CD4-positive, alpha-beta T cell (primary cell): ENCODE measurements around the gene SV2A. TPM values are rescaled to one million over a fixed set of nuclear protein-coding genes. Genes with fewer than 3 reads are reported as not detected.

Experiments
- ATAC-seq: fragments of 200-7000 bp; cut with Tn5 transposase; one replicate; pipeline ENCODE4 v1.10.0; 2022; ENCODE audit warnings: mild to moderate bottlenecking; ENCODE audit not compliant: poor library complexity
- CTCF ChIA-PET: fragments of 350-600 bp; sonication (Branson Sonifier 250); formaldehyde crosslinking; loops from one replicate; lab custom pipeline; 2021; ENCODE audit warnings: antibody characterized with exemption, inconsistent platforms; lab: Charles Lee
- POLR2A ChIA-PET: fragments of 350-600 bp; sonication (Branson Sonifier 250); formaldehyde crosslinking; loops from one replicate; lab custom pipeline; 2021; ENCODE audit warnings: antibody characterized with exemption, inconsistent platforms; lab: Charles Lee
- DNase-seq, 14 experiments: peaks; one replicate each; pipeline ENCODE4 v3.0.0-alpha.2; 2013 to 2020; ENCODE audit warnings: mixed read lengths in 2 of 14
- H3K27ac ChIP-seq, 2 donors: one replicate each; pipeline versions ENCODE4 v1.5.1 to v1.7.0; 2013; ENCODE audit warnings: low read length in 2 of 2, low read depth in 1 of 2, mild to moderate bottlenecking in 1 of 2
- H3K27me3 ChIP-seq, 2 experiments: 1 replicate in 1 of 2; 2 replicates in 1 of 2; pipeline versions ENCODE4 v1.6.1 to v1.7.0; 2013; ENCODE audit warnings: low read length in 2 of 2, control low read depth in 1 of 2, mild to moderate bottlenecking in 1 of 2, moderate library complexity in 1 of 2; ENCODE audit not compliant: insufficient read depth in 2 of 2, control insufficient read depth in 1 of 2
- H3K36me3 ChIP-seq: one replicate; pipeline ENCODE4 v1.6.1; 2013; ENCODE audit warnings: low read length, control low read depth; ENCODE audit not compliant: insufficient read depth
- H3K4me1 ChIP-seq: one replicate; pipeline ENCODE4 v1.6.1; 2013; ENCODE audit warnings: low read length, control low read depth; ENCODE audit not compliant: insufficient read depth
- H3K4me3 ChIP-seq: one replicate; pipeline ENCODE4 v1.5.1; 2013; ENCODE audit warnings: mild to moderate bottlenecking, low read length, moderate library complexity
- H3K9me3 ChIP-seq, 2 experiments: 1 replicate in 1 of 2; 2 replicates in 1 of 2; pipeline versions ENCODE4 v1.6.1 to v1.7.0; 2013; ENCODE audit warnings: low read length in 2 of 2, mild to moderate bottlenecking in 2 of 2, control low read depth in 1 of 2, moderate library complexity in 1 of 2; ENCODE audit not compliant: control insufficient read depth in 1 of 2, insufficient read depth in 1 of 2
- H3K27ac Mint-ChIP-seq: one replicate; pipeline ENCODE4 v1.8.0; 2020; ENCODE audit warnings: mixed read lengths
- H3K27me3 Mint-ChIP-seq: one replicate; pipeline ENCODE4 v1.8.0; 2021; ENCODE audit warnings: mixed read lengths
- H3K36me3 Mint-ChIP-seq: one replicate; pipeline ENCODE4 v1.8.0; 2021; ENCODE audit warnings: low read depth, mixed read lengths
- H3K4me1 Mint-ChIP-seq: one replicate; pipeline ENCODE4 v1.8.0; 2021; ENCODE audit warnings: low read depth, mixed read lengths
- H3K4me3 Mint-ChIP-seq: one replicate; pipeline ENCODE4 v1.8.0; 2020; ENCODE audit warnings: mild to moderate bottlenecking, mixed read lengths
- H3K9me3 Mint-ChIP-seq: one replicate; pipeline ENCODE4 v1.8.0; 2020; ENCODE audit warnings: mixed read lengths
- intact Hi-C, 2 experiments: fragments of 100-400 bp; cut with DNase I in 1 of 2; cut with micrococcal nuclease in 1 of 2; formaldehyde crosslinking; loops; one replicate each; pipeline versions ENCODE4 v1.15.1 to v1.9.0; 2023 to 2025; cut with DNase I, micrococcal nuclease
- total RNA-seq, 174 experiments: library from RNA in 2 of 174; stranded (reverse) in 2 of 174; gene quantifications; one replicate each; pipeline ENCODE4 v1.2.3 and lab custom pipeline; 2021 to 2026
- TF ChIP-seq, protein P1 (sequence below): fragments of 200-600 bp; IDR thresholded peaks from one replicate; pipeline ENCODE4 v1.8.0; 2022; ENCODE audit warnings: antibody characterized with exemption, mild to moderate bottlenecking

SV2A gene
- total RNA-seq, 2 experiments from 2014 or later, result 2.5 to 2.9 TPM

DNA sequence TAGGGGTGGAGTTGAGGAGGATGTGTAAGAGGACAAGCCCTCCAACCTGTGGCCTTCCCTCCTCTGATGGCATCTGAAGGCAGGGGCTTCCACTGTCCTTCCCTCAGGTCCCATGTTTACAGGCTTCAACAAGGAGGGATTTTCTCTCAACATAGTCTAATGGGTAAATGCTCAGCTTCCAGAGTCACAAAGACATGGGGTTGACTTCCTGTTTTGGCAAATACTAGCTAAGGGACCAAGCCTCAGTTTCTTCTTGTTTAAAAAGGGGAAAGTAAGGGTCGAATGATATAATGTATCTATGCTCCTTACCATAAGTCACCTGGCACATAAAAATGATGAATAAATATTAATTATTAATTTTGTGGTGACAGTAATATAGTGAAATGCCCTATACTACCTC is 3.1 kb downstream of the SV2A start:
- CTCF ChIA-PET, result interaction anchor here (0.9 kb wide), 1 partner anchor 26 kb away, joined by 3 read pairs; no protein-coding TSS in a partner anchor
- Histone ChIP-seq H3K36me3 (no peaks in the 10 kb centered on the region), H3K27ac (no peak overlapping the region), H3K4me3 (no peak overlapping the region), H3K9me3 (no peaks in the 10 kb centered on the region), H3K4me1 (peaks cover 26% of the 10 kb centered on the region), H3K27me3 (no peaks in the 10 kb centered on the region)
- Mint-ChIP-seq H3K9me3 (no peaks in the 10 kb centered on the region), H3K27me3 (no peaks in the 10 kb centered on the region), H3K27ac (peak overlapping the region; percentile 19), H3K4me3 (no peak overlapping the region), H3K4me1 (peaks cover 43% of the 10 kb centered on the region), H3K36me3 (no peaks in the 10 kb centered on the region)
- POLR2A ChIA-PET, result interaction anchor here (0.7 to 4.2 kb wide), 4 partner anchors 14 to 28 kb away, joined by 3 to 47 read pairs (median 3); a partner anchor contains a TSS
- no peak for ATAC-seq
- intact Hi-C loops, result no loop called here
- TF ChIP-seq, protein P1, sequence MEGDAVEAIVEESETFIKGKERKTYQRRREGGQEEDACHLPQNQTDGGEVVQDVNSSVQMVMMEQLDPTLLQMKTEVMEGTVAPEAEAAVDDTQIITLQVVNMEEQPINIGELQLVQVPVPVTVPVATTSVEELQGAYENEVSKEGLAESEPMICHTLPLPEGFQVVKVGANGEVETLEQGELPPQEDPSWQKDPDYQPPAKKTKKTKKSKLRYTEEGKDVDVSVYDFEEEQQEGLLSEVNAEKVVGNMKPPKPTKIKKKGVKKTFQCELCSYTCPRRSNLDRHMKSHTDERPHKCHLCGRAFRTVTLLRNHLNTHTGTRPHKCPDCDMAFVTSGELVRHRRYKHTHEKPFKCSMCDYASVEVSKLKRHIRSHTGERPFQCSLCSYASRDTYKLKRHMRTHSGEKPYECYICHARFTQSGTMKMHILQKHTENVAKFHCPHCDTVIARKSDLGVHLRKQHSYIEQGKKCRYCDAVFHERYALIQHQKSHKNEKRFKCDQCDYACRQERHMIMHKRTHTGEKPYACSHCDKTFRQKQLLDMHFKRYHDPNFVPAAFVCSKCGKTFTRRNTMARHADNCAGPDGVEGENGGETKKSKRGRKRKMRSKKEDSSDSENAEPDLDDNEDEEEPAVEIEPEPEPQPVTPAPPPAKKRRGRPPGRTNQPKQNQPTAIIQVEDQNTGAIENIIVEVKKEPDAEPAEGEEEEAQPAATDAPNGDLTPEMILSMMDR, result no peak
- no peak for DNase-seq

DNA sequence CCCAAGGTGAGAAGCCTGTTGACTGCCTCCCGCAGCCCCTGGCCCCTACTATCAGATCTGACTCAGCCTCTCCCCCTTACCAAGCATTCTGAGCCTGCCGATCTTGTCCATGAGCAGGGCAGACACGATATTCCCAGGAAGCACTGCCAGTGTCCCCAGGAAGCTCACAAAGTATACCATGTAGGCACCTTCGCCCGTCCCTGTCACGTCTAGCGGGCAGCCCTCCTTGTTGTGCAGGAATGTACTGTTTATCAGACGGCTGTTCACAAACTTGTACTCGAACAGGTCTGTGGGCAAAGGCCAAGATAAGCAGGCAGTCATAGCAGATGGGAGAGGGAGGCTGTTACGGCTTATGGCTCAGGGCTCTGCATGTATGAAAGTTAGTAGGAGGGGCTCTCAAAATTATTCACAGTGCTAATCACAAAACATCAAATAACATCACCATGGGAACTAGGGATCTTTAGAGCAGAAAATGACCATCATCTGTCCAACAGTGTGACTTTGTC is 11.0 kb downstream of the SV2A start:
- Mint-ChIP-seq H3K4me3 (no peak overlapping the region), H3K36me3 (no peaks in the 10 kb centered on the region), H3K4me1 (no peaks in the 10 kb centered on the region), H3K9me3 (no peaks in the 10 kb centered on the region), H3K27ac (no peak overlapping the region), H3K27me3 (no peaks in the 10 kb centered on the region)
- Histone ChIP-seq H3K9me3 (no peaks in the 10 kb centered on the region), H3K4me1 (no peaks in the 10 kb centered on the region), H3K36me3 (peaks cover 4% of the 10 kb centered on the region), H3K27ac (no peak overlapping the region), H3K27me3 (no peaks in the 10 kb centered on the region), H3K4me3 (no peak overlapping the region)
- ChIA-PET CTCF (no interaction called here), POLR2A (interaction anchor here (1.8 kb wide), 1 partner anchor 20 kb away, joined by 9 read pairs; a partner anchor contains a TSS)
- DNase-seq, result no peak
- TF ChIP-seq, protein P1, result no peak
- ATAC-seq, result no peak
- intact Hi-C loops, result no loop called here

DNA sequence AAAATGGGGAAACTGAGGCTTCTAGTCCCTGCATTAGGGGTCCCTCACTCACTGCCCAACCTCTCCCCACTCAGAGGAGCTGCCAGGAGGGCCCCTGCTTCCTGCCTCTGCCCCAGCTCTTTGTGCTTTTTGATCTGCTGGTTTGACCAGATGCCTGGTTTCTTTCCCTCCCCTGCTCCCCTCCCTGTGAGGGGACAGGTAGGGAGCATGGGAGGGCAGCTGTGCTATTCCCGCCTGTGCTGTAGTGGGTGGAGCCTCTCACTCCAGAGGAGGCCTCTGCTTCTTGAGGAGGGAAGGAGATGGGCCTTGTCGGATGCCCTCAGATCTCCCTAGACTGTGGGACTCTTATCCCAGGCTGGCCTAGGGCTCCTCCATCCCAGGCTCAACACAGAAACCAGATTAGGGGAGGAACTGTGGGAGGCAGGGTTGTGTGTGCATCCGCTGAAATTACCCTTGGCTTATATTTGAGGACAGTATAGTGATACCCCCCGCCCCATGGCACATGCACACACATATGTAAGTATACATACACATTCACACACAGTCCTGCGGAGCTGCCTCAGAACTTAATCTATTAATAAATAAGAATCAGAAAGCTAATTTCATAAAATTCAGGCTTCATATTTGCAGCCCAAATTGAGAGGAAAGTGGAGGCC is 13.7 kb downstream of the SV2A start:
- Histone ChIP-seq H3K4me1 (peaks cover 12% of the 10 kb centered on the region), H3K36me3 (peaks cover 4% of the 10 kb centered on the region), H3K27ac (no peak overlapping the region), H3K27me3 (no peaks in the 10 kb centered on the region), H3K9me3 (no peaks in the 10 kb centered on the region), H3K4me3 (no peak overlapping the region)
- intact Hi-C loops, result no loop called here
- no peak for ATAC-seq
- Mint-ChIP-seq H3K4me3 (no peak overlapping the region), H3K4me1 (peaks cover 18% of the 10 kb centered on the region), H3K27ac (no peak overlapping the region), H3K27me3 (no peaks in the 10 kb centered on the region), H3K36me3 (peaks cover 8% of the 10 kb centered on the region), H3K9me3 (no peaks in the 10 kb centered on the region)
- POLR2A ChIA-PET, result interaction anchor here (1.1 to 1.4 kb wide), 2 partner anchors 16 to 17 kb away, joined by 3 to 7 read pairs; a partner anchor contains a TSS
- TF ChIP-seq, protein P1, result no peak
- DNase-seq, result no peak
- CTCF ChIA-PET, result no interaction called here
